A549 treated with GW870086 at 1 μM for 4 hours (cell line): Measurements from ENCODE around the gene ERBB4. TPM values are rescaled to one million over a fixed set of nuclear protein-coding genes. Genes with fewer than 3 reads are reported as not detected.

Experiments
- total RNA-seq: library from RNA; stranded (reverse); fragments of 200-300 nt; extraction: Qiagen RNA extraction; gene quantifications from 5 replicates; pipeline ENCODE4 v1.2.3, GENCODE V29; 2022; ENCODE audit warnings: low read depth

Gene ERBB4
- total RNA-seq, result not detected in 5 replicates

DNA sequence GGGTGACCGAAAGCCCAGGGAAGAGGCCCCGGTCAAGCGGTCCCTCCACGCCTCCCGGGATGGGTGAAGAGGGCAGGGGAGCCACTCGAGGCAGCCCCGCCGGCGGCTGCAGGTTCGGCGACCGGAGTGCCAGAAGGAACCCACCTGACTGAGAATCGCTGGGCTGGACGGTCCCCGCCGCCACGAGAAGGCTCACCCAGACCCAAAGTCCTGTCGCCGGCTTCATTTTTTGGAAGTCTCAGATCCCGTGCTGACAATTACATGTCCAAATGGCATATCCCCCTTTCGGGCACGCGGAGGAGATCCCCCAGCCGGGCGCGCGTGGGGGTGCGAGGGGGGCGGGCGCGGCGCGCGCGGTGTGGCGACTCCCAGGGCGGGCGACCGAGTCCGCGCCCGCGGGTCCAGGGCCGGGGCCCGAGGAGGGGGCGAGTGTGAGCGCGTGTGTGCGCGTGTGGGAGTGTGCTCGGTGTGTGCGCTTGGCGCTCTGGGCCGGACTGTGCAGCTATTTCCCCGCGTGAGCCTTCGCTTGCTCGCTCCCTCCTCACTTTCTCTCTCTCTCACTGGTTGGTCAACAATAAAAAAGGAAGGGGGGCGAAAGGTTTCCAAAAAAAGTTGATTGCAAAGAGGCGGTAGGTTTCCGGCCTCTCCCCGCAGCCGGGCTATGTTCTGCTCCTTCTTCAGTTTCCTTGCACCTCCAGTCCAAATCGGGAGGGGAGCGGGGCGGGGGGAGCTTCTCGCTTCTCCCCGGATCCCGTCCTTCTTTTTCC is at the start of gene ERBB4:
Gene ERBB4 (minus strand): TSS at position 498 of the 767 bp plus-strand sequence. CDS start 272 bp downstream, at position 226.

